GM19025 (cell line): ENCODE results near the gene ASAP2.
"Not testable (repeated sequence)": the region's sequence is repeated elsewhere in the genome, so short reads cannot be mapped to it uniquely, and the experiment has no call there.

Experiments
- ATAC-seq: cut with Tn5 transposase; IDR thresholded peaks from one replicate; pipeline ENCODE4 v1.9.1; 2021; ENCODE audit warnings: mild to moderate bottlenecking, low read depth, moderate library complexity; ENCODE audit not compliant: unreplicated experiment

Gene ASAP2

DNA sequence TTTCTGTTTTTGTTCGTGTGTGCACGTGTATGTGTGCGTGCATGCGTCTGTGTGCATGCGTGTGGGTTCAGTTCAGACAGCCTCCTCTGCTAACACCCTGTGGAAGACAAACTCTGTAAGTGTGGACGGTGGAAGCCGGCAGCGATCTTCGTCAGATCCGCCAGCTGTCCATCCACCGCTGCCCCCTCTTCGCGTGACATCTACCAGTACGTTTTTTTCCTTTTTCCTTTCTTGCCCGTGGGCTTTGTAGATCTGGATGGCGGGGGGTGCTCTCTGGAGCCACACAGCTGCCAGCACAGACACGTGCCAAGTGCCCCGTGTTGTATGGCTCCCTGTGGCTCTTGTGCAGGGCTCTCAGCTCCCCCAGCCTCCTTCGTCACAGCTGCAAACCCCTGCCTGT is 184.4 kb downstream of the ASAP2 start:
- no peak for ATAC-seq

DNA sequence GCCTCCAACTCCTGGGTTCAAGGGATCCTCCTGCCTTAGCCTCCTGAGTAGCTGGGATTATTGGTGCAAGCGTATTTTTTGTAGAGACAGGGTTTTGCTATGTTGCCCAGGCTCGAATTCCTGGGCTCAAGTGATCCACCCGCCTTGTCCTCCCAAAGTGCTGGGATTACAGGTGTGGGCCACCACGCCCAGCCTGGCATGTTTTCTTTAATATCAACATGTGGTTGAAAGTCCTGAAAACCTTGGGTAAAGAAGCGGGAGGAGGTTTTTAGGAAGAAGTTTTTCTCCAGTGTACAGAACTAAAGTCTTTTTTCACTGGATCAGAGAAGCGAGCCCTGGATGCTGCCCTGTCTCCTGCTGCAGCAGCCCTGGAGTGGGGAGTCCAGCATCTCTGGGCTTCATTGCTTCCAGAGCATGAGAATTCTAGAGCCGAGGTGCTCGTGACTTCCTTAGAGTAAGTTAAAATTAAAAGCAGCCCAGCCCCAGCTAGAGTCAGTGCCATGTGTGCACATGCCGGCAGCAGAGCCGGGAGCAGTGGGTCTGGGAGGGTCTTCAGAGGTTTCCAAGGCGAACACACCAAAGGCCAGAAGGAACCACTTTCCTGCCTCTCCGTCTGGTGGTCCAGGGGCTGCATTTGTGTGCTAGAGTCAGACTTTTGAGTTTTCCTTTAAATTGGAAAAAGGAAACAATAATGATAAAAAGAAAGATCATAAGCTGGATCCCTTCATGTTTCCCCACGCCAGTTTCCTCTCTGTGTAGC is 185.5 kb downstream of the ASAP2 start:
- ATAC-seq, result no peak

DNA sequence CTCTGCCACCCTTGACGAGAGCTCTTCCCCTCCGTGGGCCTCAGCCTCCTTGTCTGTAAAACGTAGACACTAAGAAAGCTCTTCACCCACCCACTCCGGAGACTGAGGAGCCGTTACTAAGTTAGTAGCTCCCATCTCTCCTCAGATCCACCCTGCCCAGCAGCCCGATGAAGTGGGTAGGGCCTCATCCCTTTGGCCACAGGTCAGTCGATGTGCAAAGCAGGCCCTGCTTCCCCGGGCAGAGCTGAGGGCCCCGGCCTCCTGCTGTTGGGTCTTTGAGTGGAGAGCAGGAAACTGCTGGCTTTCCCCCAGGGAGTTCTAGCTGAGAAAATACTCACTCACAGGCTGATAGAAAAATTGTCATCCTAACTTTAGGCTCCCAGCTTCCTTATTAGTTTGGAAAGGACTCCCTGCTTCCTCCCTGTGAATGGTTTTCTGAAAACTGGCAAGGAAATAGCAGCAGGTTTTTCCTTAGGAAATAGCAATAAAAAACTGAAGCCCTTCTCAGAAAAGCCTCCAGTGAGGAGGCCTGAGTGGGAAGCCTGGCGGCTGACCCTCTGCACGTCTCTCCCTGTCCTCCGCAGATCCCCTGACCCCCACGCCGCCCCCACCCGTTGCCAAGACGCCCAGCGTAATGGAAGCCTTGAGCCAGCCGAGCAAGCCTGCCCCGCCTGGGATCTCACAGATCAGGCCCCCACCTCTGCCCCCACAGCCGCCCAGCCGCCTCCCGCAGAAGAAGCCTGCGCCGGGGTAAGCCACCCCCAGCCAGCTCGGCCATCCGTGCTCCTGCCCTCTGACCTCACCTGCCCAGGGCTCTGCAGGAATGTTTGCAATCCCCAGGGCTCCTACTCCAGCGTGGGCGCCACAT is 186.5 kb downstream of the ASAP2 start:
- no peak for ATAC-seq

DNA sequence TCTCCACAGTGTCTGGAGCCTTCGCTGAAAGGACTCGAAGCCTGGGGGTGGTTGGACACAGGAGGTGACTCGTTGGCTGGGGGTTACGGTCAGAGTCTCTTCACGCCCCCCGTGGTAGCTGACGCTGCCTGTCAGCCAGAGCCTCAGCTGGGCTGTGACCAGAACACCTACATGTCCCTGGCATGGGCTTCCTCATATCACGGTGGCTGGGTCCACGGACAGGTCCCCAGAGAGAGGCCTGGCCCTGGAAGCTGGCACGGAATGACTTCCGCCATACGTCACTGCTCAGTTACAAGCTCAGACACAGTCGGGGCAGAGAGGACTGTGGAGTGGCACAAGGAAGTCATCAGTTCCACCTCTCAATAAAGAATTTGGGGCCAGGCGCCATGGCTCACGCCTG is 188.2 kb downstream of the ASAP2 start:
- no peak for ATAC-seq

DNA sequence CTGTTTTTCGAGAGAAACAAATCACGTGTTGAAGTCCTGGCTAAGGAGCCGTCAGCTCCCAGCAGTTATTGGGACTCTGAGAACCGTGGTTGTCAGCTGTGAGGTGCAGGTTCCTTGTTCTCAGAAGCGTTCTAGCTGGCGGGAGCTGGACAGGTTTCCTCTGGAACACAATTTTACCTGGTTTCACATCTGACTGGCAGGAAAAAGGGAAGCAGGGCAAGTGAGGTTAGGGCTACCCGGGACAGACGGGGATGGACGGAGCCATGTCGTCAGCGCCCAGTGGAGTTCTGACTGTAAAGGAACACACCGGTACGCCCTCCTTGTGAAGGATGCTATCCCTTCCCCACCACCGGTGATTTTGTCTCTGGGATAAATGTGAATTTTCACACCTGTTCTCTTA is 190.6 kb downstream of the ASAP2 start:
- ATAC-seq, result no peak

DNA sequence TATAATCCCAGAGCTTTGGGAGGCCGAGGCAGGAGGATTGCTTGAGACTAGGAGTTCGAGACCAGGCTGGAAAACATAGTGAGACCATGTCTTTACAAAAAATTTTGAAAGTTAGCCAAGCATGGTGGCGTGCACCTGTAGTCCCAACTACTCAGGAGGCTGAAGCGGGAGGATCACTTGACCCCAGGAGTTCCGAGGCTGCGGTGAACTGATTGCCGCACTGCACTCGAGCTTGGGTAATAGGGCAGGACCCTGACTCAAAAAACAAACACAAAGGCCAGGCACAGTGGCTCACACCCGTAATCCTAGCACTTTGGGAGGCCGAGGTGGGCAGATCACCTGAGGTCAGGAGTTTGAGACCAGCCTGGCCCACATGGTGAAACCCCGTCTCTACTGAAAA is 191.6 kb downstream of the ASAP2 start:
- ATAC-seq, result not testable (repeated sequence)

DNA sequence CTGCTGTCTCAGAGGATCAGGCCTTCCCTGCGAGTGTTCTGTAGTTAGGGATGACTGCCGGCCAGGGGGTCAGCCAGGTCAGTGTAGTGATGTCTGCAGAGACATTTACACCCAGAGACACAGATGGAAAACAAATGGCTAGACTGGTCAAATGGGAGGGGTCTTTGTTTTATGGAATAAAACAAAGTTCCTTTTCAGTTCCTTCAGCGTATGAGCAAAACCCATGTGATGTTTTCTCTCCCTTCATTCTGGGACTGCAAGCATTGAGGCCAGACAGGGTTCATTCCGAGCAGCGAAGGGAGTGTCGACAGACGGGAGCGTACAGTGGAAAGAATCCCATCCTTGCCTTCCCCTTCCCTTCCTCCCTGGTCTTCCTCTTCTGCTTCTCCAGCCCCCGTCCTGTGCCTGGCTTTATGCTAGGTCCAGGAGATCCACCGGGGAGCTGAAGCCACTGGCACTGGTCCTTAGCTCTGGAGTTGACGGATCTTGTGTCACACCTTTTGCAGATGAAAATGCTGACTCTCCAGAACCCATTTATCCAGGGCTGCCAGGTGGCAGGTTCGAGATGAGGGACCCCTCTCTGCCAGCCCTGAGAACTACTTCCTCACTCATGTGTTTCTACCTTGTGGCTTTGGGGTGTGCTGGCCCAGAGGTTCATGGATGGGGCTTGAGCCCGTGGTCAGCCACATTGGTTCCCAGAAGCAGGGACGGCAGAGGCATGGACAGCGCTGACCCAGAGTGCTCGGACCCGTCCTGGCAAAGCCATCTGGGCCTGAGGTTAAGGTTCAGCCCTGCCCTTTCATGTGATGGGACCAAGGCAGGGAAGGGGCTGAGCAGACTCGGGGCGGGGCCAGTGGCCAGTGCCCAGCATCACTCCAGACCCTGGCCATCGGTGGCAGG is 192.5 kb downstream of the ASAP2 start:
- no peak for ATAC-seq

DNA sequence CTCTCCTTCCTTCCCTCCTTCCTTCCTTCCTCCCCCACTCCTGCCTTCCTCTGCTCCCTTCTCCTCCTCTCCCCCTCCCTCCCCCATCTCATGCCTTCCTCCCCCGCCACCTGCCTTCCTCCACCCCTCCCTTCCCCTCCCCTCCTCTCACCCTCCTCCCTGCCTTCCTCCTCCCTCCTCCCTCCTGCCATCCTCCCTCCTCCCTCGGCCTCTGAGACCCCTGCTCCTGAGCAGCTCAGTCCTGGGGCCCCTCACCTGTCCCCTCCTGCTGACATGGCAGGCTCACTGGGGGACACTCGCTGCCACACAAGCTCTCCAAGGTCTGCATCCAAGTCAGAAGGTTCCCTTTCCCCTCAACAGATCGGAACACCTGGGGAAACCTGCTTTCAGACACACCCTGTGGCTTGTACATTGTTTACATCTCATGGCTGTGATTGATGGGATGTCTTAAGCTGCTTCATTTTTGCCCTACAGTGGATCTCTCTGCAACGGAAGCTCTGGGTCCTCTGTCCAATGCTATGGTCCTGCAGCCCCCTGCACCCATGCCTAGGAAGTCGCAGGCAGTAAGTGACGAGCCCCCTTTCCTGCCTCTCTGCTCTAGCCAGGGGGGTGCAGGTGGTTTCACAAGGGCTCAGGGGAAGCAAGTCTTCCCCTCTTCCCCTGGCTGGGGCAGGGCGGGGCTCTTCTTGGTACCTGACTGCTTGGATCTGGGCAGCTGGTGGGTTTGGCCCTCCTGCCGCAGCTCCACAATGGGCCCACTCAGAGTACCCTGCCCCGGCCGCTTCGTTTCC is 193.9 kb downstream of the ASAP2 start:
- no peak for ATAC-seq

DNA sequence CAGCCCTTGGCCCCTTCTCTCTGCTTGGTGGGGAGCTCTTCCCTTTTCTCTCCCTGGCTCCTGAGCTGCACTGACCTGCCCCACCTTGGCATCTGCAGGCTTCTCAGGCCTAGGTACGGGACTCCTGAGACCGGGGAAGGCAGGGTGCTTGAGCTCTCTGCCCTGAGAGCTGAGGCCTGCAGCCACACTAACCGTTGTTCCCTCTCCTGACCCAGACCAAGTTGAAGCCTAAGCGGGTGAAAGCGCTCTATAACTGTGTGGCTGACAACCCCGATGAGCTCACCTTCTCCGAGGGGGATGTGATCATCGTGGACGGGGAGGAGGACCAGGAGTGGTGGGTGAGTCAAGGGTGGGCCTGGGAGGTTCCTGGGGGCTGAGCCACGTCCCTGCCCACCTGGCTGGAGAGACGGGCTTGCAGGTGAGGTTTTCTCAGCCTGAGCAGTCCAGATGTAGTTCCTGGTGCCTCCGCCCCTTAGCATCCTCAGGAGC is 194.5 kb downstream of the ASAP2 start:
- no peak for ATAC-seq

DNA sequence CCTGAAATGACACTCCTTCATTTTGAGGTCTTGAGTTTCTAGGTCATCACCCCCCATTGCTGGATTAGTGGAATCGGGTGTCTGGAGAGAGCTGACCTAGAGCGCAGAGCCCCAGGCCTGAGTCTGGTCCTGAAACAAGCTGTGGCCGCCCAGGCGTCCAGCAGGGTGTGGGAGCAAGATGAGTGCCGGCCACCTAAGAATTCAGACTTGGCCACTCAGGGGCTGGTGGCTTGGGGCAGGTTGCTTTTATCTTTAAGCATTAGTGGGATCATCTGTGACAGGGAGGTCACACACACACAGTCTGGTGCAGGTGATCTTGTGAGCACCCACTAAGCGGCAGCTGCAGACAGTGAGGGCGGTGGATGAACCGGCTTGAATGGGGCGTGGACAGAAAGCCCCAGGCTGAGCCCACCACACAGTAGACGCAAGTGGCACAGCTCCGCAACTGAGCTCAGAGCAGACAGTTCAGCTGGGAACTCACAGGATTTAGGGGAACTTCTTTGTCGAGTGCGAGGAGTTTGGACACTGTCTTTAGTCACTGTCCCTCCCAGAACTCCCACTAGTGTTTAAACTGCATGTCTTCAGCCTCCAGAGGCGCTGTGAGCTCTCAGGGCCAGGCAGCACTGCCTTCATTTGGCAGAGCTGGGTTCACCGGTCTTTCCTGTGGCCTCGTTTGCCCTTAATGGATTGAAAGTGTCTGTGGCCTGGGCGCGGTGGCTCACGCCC is 195.2 kb downstream of the ASAP2 start:
- ATAC-seq, result no peak

DNA sequence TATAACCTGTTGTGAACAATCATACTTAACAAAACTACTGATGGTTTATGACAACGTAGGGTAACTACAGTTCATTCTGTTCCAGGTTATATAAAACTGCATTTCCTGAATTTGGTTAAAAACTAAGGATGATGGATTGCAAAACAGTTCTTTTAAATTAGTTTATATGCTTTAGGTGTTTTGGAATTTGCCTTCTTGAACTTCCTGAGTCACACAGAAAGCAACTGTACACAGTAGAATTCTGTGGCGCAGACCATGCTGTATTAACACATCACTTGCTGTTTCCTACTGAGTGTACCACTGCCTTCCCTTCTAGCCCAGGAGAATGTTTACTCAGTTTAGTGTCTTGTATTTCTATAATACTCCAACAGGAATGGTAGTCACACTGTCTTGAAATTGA is 197.3 kb downstream of the ASAP2 start:
- no peak for ATAC-seq

DNA sequence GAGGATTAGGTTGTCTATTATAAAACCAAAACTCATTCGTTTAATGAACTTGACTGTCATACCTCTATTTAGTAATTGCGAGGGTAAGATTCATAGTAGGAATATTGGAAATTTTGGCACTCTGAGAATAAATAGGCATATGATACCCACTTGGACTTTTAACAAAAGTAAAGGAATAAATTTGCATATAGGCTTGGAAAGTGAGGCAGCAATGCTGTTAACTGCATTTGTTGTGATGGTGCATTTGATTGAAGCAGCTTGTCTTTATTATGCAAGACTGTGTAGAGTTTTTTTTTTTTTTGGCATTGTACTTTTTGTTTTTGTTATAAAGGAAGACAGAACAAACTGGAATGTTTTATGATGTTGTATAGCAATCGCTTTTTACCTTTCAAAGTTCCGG is 197.8 kb downstream of the ASAP2 start:
- ATAC-seq, result no peak

DNA sequence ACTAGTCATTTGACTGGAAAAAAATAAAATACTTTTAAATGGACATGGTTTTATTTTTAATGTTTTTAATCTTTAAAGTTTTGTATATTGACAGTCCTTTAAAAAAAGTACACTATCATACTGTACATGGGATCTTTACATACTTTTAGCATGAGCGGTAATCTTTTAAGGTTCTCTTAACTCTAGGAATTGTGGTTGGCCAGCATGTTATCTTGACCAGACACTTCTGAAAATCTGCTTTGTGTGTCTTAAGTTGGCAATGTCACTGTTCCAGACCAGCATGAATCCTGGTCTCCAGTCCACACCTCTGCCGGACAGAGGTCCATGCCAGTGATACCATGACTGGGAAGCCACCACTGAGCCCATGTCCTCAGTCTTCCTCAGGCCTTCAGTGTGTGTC is 199.0 kb downstream of the ASAP2 start:
- no peak for ATAC-seq

DNA sequence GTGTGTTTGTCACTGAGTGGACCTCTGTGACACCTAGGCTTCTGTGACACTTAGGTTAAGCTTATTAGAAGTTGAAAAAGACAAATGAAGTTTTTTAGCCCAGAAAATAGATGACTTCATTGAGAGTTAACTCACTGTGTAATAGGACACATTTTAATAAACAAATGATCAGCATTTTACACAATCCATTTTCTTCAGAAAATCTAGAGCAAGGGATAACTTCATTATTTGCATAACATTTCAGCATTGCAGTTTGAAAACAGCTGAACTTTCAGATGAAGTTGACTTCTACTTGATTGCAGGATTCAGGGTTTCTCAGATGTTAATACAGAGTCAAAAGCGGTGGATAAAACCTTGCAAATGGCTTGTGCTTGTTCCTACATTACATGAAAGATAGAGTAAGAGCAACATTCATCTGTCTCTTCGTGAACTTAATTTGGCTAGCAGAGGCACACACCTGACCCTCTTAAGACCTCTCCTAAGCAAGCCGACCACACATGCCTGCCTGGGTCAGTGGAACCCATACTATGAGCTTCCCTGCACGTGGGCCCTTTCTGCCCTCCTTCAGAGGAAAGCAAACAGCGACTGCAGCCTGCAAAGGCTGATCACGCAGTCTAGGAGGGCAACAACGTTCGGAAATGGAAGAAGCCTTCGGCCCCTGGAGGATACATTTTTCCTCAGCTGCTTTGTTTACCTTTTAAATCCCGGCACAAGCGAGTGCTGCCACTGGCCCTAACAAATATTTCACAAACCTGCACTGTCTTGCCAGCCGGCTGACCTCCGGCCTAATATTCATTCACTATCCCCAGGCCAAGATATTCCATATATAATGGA is 200.1 kb downstream of the ASAP2 start:
- no peak for ATAC-seq

DNA sequence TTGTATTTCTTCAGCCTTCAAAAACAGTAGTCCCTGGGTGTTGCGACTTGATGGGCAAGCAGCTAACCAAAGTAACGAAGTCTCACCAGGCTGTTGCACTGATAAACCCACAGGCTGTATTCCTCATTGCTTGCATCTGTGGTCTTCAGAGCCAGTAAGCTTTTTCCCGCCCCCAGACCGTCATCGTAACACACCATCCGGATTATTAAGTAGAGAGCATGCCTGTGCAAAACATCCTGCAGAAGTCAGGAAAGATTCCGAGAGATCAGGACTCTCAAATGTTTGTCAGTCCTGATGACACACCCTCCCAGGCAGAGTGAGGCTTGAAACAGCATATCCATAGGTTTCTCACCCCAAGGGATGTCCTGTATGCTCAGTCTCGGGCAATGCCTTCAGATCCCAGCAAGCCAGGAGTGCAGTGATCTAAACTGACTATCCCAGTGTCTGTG is 200.8 kb downstream of the ASAP2 start:
- no peak for ATAC-seq

DNA sequence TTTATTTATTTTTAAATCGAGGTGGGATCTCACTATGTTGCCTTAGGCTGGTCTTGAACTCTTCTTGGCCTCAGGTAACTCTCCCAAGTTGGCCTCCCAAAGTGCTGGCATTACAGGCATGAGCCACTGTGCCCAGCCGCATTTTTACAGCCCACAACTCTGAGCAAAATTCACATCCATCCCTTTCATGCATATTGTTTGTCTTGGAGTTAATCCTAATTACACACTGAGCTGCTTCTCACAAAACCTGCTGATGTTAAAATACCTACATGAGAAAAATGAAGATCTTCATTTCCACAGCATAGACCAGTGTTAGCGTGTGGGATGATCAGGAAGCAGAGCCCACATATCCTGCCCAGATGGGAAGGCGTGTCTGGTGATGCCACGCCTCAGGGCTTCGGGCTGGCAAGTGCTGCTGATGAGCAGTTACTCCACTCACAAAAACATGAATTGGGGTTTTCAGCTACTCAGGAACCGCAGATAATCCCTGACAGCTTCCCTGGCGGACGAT is 202.1 kb downstream of the ASAP2 start:
- ATAC-seq, result no peak

DNA sequence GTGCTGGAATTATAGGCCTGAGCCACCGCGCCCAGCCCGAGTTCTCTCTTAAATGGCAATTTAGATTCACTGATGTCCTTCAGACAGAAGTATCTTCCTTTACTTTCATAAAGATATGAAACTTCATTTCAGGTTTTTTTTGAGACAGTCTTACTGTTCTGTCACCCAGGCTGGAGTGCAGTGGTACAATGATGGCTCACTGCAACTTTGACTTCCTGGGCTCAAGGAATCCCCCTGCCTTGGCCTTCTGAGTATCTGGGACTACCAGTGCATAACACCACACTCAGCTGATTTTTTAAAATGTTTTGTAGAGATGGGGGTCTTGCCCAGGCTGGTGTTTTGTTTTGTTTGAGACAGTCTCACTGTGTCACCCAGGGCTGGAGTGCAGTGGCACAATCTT is 203.5 kb downstream of the ASAP2 start:
- no peak for ATAC-seq

DNA sequence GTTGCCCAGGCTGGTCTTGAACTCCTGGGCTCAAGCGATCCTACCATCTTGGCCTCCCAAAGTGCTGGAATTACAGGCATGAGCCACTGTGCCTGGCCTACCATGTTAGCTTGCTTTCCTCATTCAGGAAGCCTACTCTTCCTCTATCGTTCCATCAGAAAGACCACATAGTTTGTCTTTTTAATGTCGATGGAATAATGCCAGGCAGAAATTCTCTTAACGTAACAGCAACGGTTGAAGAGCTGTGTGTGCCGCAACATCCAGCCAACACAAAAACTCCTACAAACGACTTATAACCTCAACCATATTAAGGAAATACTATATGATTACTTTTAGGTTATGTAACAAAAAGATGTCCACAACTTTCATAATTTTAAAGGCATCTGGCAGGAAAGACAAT is 206.2 kb downstream of the ASAP2 start:
- no peak for ATAC-seq
